Measurements from ENCODE around the gene PI4K2A. TPM values are rescaled to one million over a fixed set of nuclear protein-coding genes. Genes with fewer than 3 reads are reported as not detected.
A peak's percentile ranks its signal among the peaks of the same experiment; 100 is the strongest.

The PI4K2A gene
- total RNA-seq, result 10 to 100 TPM; 12.3 to 26.2 TPM

DNA sequence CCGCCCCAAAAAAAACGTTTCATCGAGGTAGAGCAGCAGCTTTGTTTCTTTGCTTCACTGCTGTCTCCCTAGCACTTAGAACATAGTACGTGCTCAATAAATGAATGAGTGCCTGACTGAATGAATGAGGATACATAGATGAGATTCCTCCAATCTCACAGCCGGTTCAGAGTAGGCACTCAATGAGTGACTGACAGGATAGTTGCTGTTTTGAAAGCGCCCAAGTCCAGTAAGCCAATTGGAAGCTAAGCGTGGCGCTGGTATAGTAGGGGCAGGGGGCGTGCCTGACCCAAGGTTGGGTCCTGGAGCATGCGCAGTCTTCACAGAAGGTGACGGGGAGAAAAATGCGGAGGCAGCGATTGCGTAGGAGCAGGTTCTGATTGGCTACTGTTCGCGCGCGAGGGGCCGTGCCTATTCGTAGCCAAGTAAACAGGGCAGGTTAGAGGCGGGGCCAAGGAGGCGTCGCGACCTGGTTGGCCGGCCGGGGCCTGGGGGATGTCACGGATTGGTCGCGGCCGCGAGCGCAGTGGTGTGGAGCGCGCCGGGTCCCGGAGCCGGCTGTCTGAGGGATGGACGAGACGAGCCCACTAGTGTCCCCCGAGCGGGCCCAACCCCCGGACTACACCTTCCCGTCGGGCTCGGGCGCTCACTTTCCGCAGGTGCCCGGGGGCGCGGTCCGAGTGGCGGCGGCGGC is at the start of gene PI4K2A:
TSS of gene PI4K2A (plus strand) at position 498 of the 694 bp plus-strand sequence. CDS start at position 570, 72 bp downstream.
- TF ChIP-seq POLR2A (IDR thresholded peaks at IDR 0.05), result peak; percentile 91
- peak; percentile 97 for TF ChIP-seq POLR2AphosphoS5 (IDR thresholded peaks at IDR 0.05)
- TF ChIP-seq, protein P1, sequence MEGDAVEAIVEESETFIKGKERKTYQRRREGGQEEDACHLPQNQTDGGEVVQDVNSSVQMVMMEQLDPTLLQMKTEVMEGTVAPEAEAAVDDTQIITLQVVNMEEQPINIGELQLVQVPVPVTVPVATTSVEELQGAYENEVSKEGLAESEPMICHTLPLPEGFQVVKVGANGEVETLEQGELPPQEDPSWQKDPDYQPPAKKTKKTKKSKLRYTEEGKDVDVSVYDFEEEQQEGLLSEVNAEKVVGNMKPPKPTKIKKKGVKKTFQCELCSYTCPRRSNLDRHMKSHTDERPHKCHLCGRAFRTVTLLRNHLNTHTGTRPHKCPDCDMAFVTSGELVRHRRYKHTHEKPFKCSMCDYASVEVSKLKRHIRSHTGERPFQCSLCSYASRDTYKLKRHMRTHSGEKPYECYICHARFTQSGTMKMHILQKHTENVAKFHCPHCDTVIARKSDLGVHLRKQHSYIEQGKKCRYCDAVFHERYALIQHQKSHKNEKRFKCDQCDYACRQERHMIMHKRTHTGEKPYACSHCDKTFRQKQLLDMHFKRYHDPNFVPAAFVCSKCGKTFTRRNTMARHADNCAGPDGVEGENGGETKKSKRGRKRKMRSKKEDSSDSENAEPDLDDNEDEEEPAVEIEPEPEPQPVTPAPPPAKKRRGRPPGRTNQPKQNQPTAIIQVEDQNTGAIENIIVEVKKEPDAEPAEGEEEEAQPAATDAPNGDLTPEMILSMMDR (IDR thresholded peaks at IDR 0.05), result no peak
- intact Hi-C loops (cut with DNase I), result loop anchor here (5.0 kb wide), 1 partner anchor 47 kb away; the partner anchor contains the start of gene AVPI1

GRCh38 chr10:97590748-97591495 is 49.5 kb upstream of the PI4K2A start:
- no peaks in the 10 kb centered on the region for H3K27me3 ChIP-seq (replicated peaks; ENCODE audit: insufficient read depth)
- H3K36me3 ChIP-seq, result no peaks in the 10 kb centered on the region
- no peaks in the 10 kb centered on the region for H3K9me3 ChIP-seq
- H3K27ac ChIP-seq, result no peak overlapping the region
- intact Hi-C loops (cut with DNase I), result no loop called here
- DNase-seq (ENCODE audit: low spot score), result no peak
- no peak for TF ChIP-seq POLR2AphosphoS5 (IDR thresholded peaks at IDR 0.05)
- TF ChIP-seq, protein P1 (IDR thresholded peaks at IDR 0.05), result no peak
- no peak for TF ChIP-seq POLR2A (IDR thresholded peaks at IDR 0.05)
- WGBS, result 59% methylated on average over 5 of the region's 5 CpGs
- H3K4me1 ChIP-seq (replicated peaks), result no peaks in the 10 kb centered on the region
- no peak overlapping the region for H3K4me3 ChIP-seq

More for the DNA sequence above, at the start of gene PI4K2A:
- Histone ChIP-seq H3K27ac (peak within 1 kb of the TSS; percentile 56 to 78), H3K27me3 (replicated peaks; ENCODE audit: insufficient read depth) (no peaks in the 10 kb centered on the region), H3K9me3 (no peaks in the 10 kb centered on the region), H3K36me3 (no peaks in the 10 kb centered on the region), H3K4me3 (peak within 1 kb of the TSS; percentile 53 to 72), H3K4me1 (replicated peaks) (no peaks in the 10 kb centered on the region)
- peak; percentile 99 for DNase-seq (ENCODE audit: low spot score)
- 3% methylated on average over 49 of the region's 54 CpGs for WGBS

- Histone ChIP-seq H3K4me3 (no peak overlapping the region), H3K27ac (no peak overlapping the region), H3K36me3 (no peaks in the 10 kb centered on the region), H3K27me3 (replicated peaks; ENCODE audit: insufficient read depth) (no peaks in the 10 kb centered on the region), H3K4me1 (replicated peaks) (no peaks in the 10 kb centered on the region), H3K9me3 (no peaks in the 10 kb centered on the region)
- DNase-seq (ENCODE audit: low spot score), result no peak
- TF ChIP-seq POLR2AphosphoS5 (IDR thresholded peaks at IDR 0.05) (no peak), POLR2A (IDR thresholded peaks at IDR 0.05) (no peak)
- TF ChIP-seq, protein P1 (IDR thresholded peaks at IDR 0.05), result no peak
- 65% methylated on average over 4 of the region's 4 CpGs for WGBS
- intact Hi-C loops (cut with DNase I), result no loop called here
Observed at GRCh38 chr10:97593421-97593820, 47.0 kb upstream of the PI4K2A start.

DNA sequence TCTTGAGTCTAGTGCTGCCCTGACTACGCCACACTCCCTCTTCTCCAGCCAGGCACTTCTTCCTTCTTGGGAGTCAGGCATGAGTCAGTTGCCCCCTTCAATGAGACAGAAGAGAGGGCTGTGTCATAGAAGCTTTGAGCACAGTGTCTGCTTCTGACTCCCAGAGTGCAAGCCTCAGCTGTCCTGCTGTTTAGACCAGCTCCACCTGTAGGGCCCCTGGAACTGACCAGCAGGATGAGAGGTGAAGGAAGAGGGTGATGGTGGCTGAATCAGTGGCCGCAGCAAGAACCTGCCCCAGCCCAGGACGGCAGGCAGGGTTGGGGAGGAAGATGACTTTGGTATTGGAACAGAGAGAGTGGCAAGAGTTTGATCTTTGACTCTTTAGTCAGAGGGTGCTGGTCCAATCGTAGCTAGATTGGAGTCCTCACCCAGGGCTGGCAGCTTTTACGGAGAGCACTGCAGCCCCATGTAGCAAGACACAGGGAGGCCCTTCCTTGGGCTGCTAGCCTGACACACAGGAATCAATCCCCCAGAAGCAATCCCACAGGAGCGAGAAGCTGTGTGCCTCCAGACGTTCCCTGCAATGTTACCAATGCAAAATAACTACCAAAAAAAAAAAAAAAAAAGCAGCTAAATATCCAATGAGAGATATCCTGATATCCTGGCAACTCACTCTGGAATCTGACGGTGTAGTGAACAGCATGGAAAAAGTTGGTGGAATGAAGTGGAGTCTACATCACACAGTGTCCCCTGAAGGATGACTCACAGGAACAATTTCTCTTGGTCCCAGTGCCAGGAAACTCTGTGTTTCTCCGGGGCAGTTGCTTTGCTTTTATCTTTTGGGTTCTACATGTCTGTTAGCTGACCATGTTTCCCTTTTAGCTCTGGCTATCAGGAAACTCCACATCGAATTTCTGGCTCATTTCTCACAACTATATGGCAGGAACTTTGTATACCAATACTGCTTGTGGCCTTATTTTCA is 44.1 kb upstream of the PI4K2A start:
- H3K36me3 ChIP-seq, result no peaks in the 10 kb centered on the region
- no peaks in the 10 kb centered on the region for H3K9me3 ChIP-seq
- TF ChIP-seq, protein P1 (IDR thresholded peaks at IDR 0.05), result no peak
- TF ChIP-seq POLR2A (IDR thresholded peaks at IDR 0.05) (no peak), POLR2AphosphoS5 (IDR thresholded peaks at IDR 0.05) (peak; percentile 82)
- H3K4me1 ChIP-seq (replicated peaks), result no peaks in the 10 kb centered on the region
- no peaks in the 10 kb centered on the region for H3K27me3 ChIP-seq (replicated peaks; ENCODE audit: insufficient read depth)
- DNase-seq (ENCODE audit: low spot score), result peak; percentile 34
- intact Hi-C loops (cut with DNase I), result no loop called here
- H3K27ac ChIP-seq, result peak overlapping the region; percentile 53 to 55
- WGBS, result 52% methylated on average over 10 of the region's 10 CpGs
- no peak overlapping the region for H3K4me3 ChIP-seq

Data from prostate gland (tissue), 2 donors.